Ramos (cell line): ENCODE data around the gene DRGX.

Source experiments
- in situ Hi-C: fragments of 300-500 bp; cut with MboI; formaldehyde crosslinking; loops from one replicate; pipeline ENCODE4 v1.14.3; 2022; ENCODE audit warnings: low sequenced_read_pairs; ENCODE audit not compliant: unreplicated experiment

The DRGX gene

DNA sequence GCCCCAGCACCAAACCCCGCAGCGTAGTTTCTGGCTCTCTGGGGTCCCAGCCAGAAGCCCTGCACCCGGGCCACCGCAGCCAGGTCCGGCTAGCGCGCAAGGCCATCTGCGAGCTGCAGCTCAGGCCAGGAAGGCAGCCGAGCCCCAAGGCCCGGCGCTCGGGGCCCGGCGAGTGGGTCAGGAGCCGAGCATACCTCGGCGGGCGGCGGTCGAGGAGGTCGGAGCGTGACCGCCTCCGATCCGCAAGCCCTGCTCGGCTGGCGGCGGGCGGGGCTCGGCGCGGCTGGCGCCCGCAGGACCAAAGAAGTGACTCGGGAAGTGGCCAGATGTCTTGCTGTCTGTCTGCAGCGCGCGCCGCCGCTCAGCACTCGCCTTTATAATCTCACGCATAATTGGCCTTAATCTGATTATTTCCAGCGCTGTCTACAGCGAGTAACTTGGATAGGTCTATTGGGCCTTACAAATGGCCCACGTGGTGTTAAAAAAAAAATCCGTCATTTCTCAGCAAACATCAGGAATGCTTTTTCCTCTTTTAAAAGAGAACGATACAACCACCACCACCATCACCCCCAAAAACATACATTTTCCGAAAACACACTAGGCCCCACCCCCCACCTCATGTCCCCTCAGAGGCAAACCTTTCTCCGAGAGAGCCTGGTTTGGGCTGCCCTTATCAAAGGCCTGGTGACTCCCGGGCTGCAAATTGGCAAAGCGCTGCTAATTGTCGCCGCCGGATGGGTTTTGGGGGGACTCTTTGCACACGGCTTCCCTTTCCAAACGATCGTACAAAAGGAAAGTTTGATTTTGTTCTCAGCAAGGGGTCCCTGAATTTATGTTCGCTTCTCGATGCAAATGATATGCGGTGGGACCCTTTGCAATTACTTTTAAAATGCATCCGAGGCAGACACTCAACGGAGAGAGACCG lies at the start of gene DRGX:
Gene DRGX, minus strand, starts transcription at position 349 of the 925 bp plus-strand sequence. CDS start 649 bp downstream, outside the sequence.
- in situ Hi-C loops, result no loop called here

GRCh38 chr10:49444349-49444748 lies 48.5 kb upstream of the DRGX start:
- in situ Hi-C loops, result no loop called here

DNA sequence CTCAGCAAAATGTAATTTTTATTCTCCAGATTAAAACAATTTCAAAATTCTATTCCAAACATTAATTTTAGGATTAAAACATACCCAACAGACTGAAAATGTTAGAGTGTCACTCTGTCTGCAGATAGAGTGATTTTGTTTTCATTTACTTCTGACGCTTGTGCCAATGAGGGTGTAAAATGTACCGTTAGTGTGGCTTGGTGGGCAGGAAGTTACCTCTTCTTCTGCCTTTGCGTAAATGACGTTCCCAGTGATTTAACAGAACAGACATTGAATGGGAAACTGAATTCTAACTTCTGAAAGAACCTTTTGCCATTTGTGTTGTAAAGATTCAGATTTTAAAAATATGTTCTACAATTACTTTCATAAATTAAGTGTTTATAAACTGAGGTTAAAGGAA lies 47.0 kb upstream of the DRGX start:
- in situ Hi-C loops, result no loop called here

DNA sequence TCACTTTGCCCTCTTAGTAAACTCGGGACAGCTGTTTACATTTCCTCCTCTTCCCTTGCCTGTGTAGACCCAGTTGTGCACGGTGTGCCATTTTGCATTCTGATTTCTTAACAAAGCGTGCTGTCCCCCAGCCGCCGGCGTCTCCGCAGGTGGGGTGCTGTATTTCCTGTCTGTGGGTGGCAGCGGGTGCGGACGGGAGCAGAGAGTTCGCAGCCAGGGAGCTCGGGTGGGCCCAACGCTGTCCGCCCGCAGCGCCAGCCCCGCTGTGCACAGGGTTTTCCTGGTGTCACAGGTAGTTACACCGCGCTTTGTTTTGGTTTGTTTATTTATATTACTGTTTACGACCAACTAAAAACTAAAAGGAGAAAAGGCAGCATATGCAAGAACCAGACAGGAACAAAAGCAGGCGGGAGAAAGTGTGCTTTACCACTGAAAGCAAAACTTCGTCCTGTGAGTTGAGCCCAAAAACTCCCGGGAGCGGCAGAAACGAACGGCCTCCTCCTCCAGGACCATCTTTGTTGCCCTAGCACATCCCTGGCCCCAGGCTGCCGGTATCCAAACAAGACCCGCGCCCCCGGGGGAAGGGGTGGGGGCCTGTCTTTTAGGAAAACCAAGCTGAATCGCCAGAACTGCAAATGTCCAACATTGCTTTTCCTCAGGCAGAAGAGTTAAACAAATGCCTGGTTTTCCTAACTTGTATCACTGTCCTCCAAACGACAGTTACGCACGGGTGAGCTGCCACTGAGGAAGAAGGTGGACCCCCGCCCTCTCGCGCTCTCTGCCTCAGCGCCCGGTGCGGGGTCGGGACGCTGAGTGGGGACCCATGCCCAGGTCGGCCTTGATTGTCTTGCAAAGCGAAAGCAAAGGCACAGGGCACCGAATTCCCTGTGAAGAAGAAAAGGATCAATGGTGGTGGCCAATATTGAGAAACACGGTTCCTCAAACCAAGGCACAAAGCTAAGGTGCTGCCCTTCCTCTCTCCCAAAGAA lies 45.9 kb upstream of the DRGX start:
- in situ Hi-C loops, result no loop called here

- in situ Hi-C loops, result no loop called here
Observed at GRCh38 chr10:49435225-49435624, 39.3 kb upstream of the DRGX start.

GRCh38 chr10:49433069-49433468 lies 37.2 kb upstream of the DRGX start:
- in situ Hi-C loops, result no loop called here

- in situ Hi-C loops, result no loop called here
Observed at GRCh38 chr10:49431426-49431825, 35.5 kb upstream of the DRGX start.

DNA sequence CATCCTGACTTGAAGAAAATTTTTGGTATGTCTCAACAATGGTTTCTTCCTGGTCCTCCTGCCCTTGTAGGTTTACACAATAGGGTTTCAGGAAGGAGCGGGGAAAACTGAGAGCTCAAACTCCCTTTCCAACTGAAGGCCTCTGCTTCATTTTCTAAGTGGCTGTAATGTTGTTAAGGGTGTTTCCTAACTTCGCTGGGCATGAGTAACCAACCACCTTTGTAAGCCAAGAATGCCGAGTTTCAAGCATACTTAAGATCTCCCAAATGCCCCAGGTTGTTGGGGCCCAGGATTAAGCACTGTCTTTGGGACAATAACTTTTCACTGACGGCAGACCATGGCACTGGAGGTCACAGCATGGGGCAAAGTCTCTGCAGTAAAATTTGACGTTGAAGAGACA lies 33.6 kb upstream of the DRGX start:
- in situ Hi-C loops, result no loop called here

- in situ Hi-C loops, result no loop called here
Observed at GRCh38 chr10:49426490-49427360, 30.8 kb upstream of the DRGX start.

DNA sequence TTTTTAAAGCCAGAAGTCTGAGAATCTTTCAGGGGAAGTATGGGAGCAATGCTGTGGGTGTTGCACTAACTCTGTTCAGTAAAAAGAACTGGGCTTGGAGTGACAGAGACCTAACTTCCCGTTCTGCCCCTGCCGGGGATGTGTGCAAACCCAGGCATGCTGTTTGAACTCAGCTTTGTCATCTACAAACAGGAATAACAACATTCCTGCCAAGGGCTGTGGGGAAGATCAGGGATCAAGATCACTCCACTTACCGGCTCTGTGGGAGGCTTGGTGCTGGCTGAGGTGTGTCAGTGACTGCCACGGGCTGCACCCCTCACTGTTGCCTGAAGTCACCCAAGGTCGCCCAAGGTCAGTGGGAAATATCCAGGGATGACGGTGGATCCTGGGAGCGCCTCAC lies 23.1 kb upstream of the DRGX start:
- in situ Hi-C loops, result no loop called here

GRCh38 chr10:49418328-49418727 lies 22.4 kb upstream of the DRGX start:
- in situ Hi-C loops, result no loop called here

GRCh38 chr10:49418053-49418326 lies 22.1 kb upstream of the DRGX start:
- in situ Hi-C loops, result no loop called here

DNA sequence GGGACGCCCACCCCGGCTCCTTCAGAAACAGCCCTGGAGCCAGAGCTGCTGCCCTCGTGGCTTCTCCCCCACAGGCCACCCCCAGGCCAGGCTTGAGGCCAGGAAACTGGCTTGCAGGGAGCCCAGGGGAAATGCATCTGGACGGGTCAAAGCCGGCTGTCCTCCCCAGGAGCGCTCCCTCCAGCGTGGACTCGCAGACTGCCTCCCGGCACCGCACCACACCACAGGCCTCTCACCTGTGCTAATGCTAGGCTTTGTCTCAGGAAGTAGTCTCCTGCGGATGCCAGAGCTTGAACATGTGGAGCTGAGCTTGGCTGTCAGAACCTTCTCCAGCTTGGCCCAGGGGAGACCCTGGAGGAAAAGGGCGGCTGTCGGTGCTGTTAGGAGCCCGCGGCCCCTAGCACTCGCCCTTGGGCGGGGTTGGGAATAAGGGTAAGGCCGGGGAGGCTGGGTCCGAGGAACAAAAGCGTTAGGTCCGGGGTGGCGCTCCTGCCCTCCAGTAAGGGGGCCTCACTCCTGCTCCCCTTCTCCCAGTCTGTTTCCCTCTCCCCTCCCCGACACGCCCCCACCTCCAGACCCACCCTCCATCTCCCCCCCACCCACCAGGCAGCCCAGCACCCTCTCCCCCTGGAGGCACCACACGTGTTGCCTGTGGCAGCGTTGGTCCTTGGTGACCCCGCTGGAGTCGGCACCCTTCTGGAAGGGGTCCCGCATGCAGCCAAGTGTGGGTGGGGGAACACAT lies 21.6 kb upstream of the DRGX start:
- in situ Hi-C loops, result no loop called here

DNA sequence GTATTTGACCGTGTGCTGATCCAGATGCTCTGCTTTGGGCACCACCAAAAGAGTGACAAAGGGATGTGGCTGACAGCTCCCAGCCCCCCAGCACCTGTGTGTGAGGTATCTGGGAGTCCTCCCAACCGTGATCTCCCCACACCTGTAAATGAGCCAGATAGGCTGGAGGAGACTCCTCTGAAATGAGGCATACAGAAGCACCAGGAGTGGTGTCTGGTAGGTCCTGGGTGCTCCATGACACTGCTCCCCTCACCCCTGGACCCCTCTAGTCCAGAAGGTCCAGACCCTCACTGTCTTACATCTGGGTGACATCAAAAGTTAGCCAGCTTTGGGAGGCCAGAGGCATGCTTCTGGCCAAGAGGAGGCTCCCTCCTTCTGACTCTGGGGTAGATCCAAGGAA lies 20.0 kb upstream of the DRGX start:
- in situ Hi-C loops, result no loop called here

- in situ Hi-C loops, result no loop called here
Observed at GRCh38 chr10:49415109-49415508, 19.2 kb upstream of the DRGX start.

GRCh38 chr10:49414496-49414895 lies 18.6 kb upstream of the DRGX start:
- in situ Hi-C loops, result no loop called here

DNA sequence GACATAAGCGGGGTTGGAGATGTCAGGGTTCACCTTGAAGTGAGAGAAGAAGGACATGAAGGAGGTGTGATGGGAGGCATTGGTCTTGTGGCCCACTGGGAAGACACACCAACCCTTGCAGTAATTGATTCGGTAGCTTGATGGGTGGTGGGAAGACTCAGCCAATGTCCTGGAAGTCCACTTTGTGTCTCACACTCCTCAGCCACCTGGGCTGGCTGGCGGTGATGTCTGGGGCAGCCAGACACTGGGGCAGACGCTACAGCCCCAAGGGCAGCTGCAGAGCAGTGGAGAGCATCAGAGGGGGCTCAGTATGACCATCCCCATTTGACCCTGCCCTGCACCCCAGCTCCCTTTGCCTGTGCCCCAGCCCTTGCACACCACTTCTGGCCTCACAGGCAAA lies 16.7 kb upstream of the DRGX start:
- in situ Hi-C loops, result no loop called here

DNA sequence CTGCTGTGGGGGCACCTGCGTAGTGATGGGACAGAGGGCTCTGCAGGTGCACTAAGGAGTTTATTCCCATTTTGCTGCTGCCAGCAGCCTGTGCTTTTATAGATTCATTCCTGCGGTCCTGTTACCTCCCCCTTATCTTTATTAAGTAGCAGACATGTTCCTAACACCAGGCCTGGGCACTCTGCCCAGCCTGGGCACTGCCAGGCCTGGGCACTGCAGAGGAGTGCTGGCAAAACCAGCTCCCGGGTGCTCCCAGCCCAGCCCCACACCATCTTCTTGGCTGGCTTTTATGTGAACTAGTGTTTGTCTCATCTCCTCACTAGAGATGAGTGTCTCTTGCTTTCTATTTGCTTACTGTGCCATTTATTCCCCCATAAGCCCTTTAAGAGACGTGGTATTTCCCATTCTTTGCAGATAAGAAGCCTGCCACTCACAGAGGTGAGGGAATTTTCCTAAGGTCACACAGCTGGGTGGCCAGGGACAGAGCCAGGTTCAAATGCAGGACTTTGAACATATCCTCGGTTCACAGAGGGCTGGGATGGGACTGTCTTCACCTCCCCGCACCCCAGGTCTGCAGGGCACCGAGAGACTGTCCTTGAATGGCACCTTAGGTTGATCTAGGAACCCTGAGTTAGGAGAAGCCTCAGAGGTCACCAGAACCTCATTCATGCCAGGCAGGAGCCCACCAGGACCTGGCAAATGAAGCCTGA lies 14.6 kb upstream of the DRGX start:
- in situ Hi-C loops, result no loop called here

GRCh38 chr10:49409755-49410154 lies 13.9 kb upstream of the DRGX start:
- in situ Hi-C loops, result loop anchor here (10.0 kb wide), 1 partner anchor 105 kb away; no protein-coding TSS in a partner anchor
